HFFc6 (cell line): ENCODE data around the gene ITGA2. TPM values are rescaled to one million over a fixed set of nuclear protein-coding genes. Genes with fewer than 3 reads are reported as not detected.

ENCODE experiments used
- DNase-seq: peaks from one replicate; pipeline ENCODE4 v3.0.0-alpha.2; 2018
- H3K27ac Mint-ChIP-seq: 2 replicates; pipeline ENCODE4 v1.8.0; 2020; ENCODE audit warnings: mild to moderate bottlenecking, mixed read lengths
- H3K27me3 Mint-ChIP-seq: 2 replicates; pipeline ENCODE4 v1.8.0; 2021; ENCODE audit warnings: mild to moderate bottlenecking, moderate library complexity, mixed read lengths; ENCODE audit not compliant: insufficient read depth
- H3K36me3 Mint-ChIP-seq: 2 replicates; pipeline ENCODE4 v1.8.0; 2021; ENCODE audit warnings: low read depth, mixed read lengths
- H3K4me1 Mint-ChIP-seq: 2 replicates; pipeline ENCODE4 v1.8.0; 2020; ENCODE audit warnings: low read depth, mixed read lengths
- H3K4me3 Mint-ChIP-seq: 2 replicates; pipeline ENCODE4 v1.8.0; 2020; ENCODE audit warnings: mild to moderate bottlenecking, moderate library complexity, mixed read lengths
- H3K9me3 Mint-ChIP-seq: 2 replicates; pipeline ENCODE4 v1.8.0; 2020; ENCODE audit warnings: mild to moderate bottlenecking, mixed read lengths
- total RNA-seq, 6 experiments: library from RNA; stranded (reverse); fragmentation: NEBNext Ultra II Directional; extraction: Animal tissue kit (Norgen Biotek cat#: 25700); gene quantifications; 2 replicates in 1 of 6; 3 replicates in 5 of 6; pipeline ENCODE4 v1.2.3, GENCODE V29; 2021
- TF ChIP-seq, protein P1 (sequence below): fragments of 200-600 bp; sonication (generic); IDR thresholded peaks from 2 replicates; pipeline ENCODE4 v1.5.0; 2021; ENCODE audit warnings: antibody characterized with exemption, mild to moderate bottlenecking

Gene ITGA2
- total RNA-seq, 6 experiments from 2014 or later = 42.9 to 76.6 (median 50.5) TPM

- H3K36me3 Mint-ChIP-seq = peaks cover 38% of the 10 kb centered on the region
- no peaks in the 10 kb centered on the region for H3K9me3 Mint-ChIP-seq
- DNase-seq = no peak
- peaks cover 87% of the 10 kb centered on the region for H3K4me1 Mint-ChIP-seq
- no peaks in the 10 kb centered on the region for H3K27me3 Mint-ChIP-seq
- no peak overlapping the region for H3K4me3 Mint-ChIP-seq
- H3K27ac Mint-ChIP-seq = peak overlapping the region; percentile 40
- TF ChIP-seq, protein P1, sequence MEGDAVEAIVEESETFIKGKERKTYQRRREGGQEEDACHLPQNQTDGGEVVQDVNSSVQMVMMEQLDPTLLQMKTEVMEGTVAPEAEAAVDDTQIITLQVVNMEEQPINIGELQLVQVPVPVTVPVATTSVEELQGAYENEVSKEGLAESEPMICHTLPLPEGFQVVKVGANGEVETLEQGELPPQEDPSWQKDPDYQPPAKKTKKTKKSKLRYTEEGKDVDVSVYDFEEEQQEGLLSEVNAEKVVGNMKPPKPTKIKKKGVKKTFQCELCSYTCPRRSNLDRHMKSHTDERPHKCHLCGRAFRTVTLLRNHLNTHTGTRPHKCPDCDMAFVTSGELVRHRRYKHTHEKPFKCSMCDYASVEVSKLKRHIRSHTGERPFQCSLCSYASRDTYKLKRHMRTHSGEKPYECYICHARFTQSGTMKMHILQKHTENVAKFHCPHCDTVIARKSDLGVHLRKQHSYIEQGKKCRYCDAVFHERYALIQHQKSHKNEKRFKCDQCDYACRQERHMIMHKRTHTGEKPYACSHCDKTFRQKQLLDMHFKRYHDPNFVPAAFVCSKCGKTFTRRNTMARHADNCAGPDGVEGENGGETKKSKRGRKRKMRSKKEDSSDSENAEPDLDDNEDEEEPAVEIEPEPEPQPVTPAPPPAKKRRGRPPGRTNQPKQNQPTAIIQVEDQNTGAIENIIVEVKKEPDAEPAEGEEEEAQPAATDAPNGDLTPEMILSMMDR = no peak
Observed at GRCh38 chr5:53067641-53068040, 78.5 kb downstream of the ITGA2 start.

DNA sequence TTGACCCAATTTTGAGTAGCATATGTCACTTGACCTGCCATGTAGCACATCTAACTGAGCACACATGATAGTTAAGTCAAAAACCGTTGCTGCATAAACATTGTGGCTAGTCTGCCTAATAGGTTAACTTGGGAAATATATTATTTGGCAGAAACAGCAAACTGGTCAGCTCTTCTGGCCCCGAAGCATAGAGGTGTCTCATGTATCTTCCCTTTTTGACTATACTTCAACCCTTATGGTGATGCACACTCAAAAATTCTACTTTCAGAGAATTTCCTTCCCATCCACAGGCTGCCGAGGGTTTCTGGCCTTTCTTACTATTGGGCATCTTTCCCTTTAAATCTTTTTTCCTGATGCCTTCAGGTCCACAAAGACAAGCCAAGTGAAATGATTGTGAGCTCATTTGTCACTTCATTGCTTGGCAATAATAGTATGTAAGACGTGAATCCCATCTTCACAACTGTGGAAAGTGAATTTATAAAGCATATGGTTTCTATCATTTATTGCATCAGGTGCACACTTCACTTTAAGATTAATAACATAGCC, 79.2 kb downstream of the ITGA2 start:
- Mint-ChIP-seq H3K9me3 (no peaks in the 10 kb centered on the region), H3K27ac (peak overlapping the region; percentile 89)

DNA sequence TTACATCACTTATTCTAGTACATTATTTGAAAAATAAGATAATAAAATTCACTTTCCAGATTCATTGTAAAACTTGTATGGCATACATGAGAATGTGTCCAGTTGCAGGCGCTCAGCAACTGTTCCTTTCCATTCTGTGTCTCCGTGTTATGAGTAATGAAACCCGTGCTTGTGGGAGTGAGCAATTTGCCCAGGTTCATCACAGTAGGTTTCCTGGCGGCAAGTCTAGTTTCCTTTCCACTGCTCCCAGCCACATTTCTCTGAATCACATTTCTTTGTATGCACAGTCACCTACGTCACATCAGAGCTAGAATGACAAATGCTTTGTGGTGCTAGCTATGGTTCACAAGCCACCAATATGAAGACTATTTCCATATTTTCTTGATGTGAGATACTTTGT, 80.5 kb downstream of the ITGA2 start:
- peaks cover 76% of the 10 kb centered on the region for H3K4me1 Mint-ChIP-seq
- TF ChIP-seq, protein P1 = no peak
- H3K27me3 Mint-ChIP-seq = no peaks in the 10 kb centered on the region; the same call in 1 of the 2 replicates
- peak overlapping the region; percentile 57 for H3K4me3 Mint-ChIP-seq
- DNase-seq = peak; percentile 94
- peak overlapping the region; percentile 89 for H3K27ac Mint-ChIP-seq
- H3K9me3 Mint-ChIP-seq = no peaks in the 10 kb centered on the region
- H3K36me3 Mint-ChIP-seq = peaks cover 35% of the 10 kb centered on the region

More for the DNA sequence above, 79.2 kb downstream of the ITGA2 start:
- H3K27me3 Mint-ChIP-seq = no peaks in the 10 kb centered on the region; the same call in 1 of the 2 replicates
- H3K4me1 Mint-ChIP-seq = peaks cover 83% of the 10 kb centered on the region
- peaks cover 38% of the 10 kb centered on the region for H3K36me3 Mint-ChIP-seq
- H3K4me3 Mint-ChIP-seq = no peak overlapping the region
- TF ChIP-seq, protein P1 = no peak
- DNase-seq = no peak

- H3K4me1 Mint-ChIP-seq = peaks cover 62% of the 10 kb centered on the region
- H3K36me3 Mint-ChIP-seq = peaks cover 40% of the 10 kb centered on the region
- no peaks in the 10 kb centered on the region; the same call in 1 of the 2 replicates for H3K27me3 Mint-ChIP-seq
- TF ChIP-seq, protein P1 = no peak
- peak overlapping the region; percentile 96 for H3K27ac Mint-ChIP-seq
- no peak for DNase-seq
- no peaks in the 10 kb centered on the region for H3K9me3 Mint-ChIP-seq
- H3K4me3 Mint-ChIP-seq = peak overlapping the region; percentile 60
Observed at GRCh38 chr5:53071298-53071697, 82.1 kb downstream of the ITGA2 start.

- TF ChIP-seq, protein P1 = peak; percentile 53
- Mint-ChIP-seq H3K36me3 (peaks cover 43% of the 10 kb centered on the region), H3K4me1 (peaks cover 58% of the 10 kb centered on the region), H3K27me3 (no peaks in the 10 kb centered on the region; the same call in 1 of the 2 replicates), H3K27ac (peak overlapping the region; percentile 96), H3K9me3 (no peaks in the 10 kb centered on the region), H3K4me3 (peak overlapping the region; percentile 60; the same call in 1 of the 2 replicates)
- DNase-seq = peak; percentile 75
Observed at GRCh38 chr5:53071738-53072137, 82.6 kb downstream of the ITGA2 start.
